Measurements from ENCODE around the gene MAGEA8. TPM values are rescaled to one million over a fixed set of nuclear protein-coding genes. Genes with fewer than 3 reads are reported as not detected.

MAGEA8 gene
- total and polyA plus RNA-seq, 2 donors (not counting 1 experiment from before 2014, with no cell fraction given): not detected

DNA sequence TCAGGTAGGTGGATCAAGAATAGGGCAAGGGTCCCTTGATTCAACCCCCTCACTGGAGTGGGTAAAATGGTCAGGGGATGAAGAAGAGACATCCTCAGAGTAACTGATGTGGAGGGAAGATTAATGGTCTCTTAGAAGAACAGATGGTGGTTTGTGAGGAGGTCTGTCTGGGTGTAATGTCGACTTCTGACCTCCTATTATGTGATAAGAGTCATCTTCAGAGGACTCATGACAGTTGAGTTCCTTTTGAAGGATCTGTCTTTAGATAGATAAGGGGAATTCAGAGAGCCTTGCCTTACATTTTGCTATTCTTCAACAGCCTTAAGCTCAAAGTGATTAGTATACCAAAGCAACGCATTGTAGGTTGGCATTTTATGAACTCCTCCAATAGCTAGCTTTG is 27.1 kb upstream of the MAGEA8 start:
- no peaks in the 10 kb centered on the region for H4K20me1 ChIP-seq (ENCODE audit: control insufficient read depth, insufficient read depth, low read length, poor library complexity, severe bottlenecking)
- H3K4me3 ChIP-seq (ENCODE audit: control extremely low read depth in 1 of 5, extremely low read depth in 1 of 5, insufficient read depth in 1 of 5, low read depth in 2 of 5, low read length in 4 of 5): no peak overlapping the region
- DNase-seq (no peak), ATAC-seq (ENCODE audit: low read depth) (no peak)
- no peak overlapping the region for H3K27ac ChIP-seq (ENCODE audit: low read length in 2 of 2)
- intact Hi-C loops (cut with micrococcal nuclease): no loop called here
- Mint-ChIP-seq H3K4me3 (no peak overlapping the region), H3K4me1 (no peaks in the 10 kb centered on the region), H3K9me3 (ENCODE audit: insufficient read depth) (no peaks in the 10 kb centered on the region), H3K27ac (no peak overlapping the region), H3K27me3 (peaks cover 3% of the 10 kb centered on the region)
- H3K36me3 ChIP-seq (replicated peaks in 1 of 2; ENCODE audit: control extremely low read depth in 1 of 2, control insufficient read depth in 1 of 2, extremely low read depth in 1 of 2, insufficient read depth in 2 of 2, low read length in 1 of 2): no peaks in the 10 kb centered on the region
- no peak overlapping the region for H3K9ac ChIP-seq (ENCODE audit: low read length)
- no CpG with 5 or more reads among the region's 2 CpGs for WGBS (ENCODE audit: insufficient coverage)
- TF ChIP-seq, protein P1, sequence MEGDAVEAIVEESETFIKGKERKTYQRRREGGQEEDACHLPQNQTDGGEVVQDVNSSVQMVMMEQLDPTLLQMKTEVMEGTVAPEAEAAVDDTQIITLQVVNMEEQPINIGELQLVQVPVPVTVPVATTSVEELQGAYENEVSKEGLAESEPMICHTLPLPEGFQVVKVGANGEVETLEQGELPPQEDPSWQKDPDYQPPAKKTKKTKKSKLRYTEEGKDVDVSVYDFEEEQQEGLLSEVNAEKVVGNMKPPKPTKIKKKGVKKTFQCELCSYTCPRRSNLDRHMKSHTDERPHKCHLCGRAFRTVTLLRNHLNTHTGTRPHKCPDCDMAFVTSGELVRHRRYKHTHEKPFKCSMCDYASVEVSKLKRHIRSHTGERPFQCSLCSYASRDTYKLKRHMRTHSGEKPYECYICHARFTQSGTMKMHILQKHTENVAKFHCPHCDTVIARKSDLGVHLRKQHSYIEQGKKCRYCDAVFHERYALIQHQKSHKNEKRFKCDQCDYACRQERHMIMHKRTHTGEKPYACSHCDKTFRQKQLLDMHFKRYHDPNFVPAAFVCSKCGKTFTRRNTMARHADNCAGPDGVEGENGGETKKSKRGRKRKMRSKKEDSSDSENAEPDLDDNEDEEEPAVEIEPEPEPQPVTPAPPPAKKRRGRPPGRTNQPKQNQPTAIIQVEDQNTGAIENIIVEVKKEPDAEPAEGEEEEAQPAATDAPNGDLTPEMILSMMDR (IDR thresholded peaks at IDR 0.05): no peak
- no peak for TF ChIP-seq EZH2 (IDR thresholded peaks at IDR 0.05; ENCODE audit: borderline replicate concordance, insufficient read depth, low read depth, low read length, poor library complexity, severe bottlenecking)
- no peaks in the 10 kb centered on the region for H3K27me3 ChIP-seq (replicated peaks in 1 of 4; ENCODE audit: control extremely low read depth in 1 of 4, control insufficient read depth in 3 of 4, insufficient read depth in 4 of 4, low read length in 3 of 4)
- H2AFZ ChIP-seq (ENCODE audit: insufficient read depth, low read depth, low read length, poor library complexity, severe bottlenecking): no peak overlapping the region
- no peak overlapping the region for H3K4me2 ChIP-seq (replicated peaks; ENCODE audit: low read depth, low read length, poor library complexity, severe bottlenecking)
- H3K4me1 ChIP-seq (ENCODE audit: control insufficient read depth in 2 of 2, insufficient read depth in 2 of 2, low read length in 2 of 2): no peaks in the 10 kb centered on the region
- CTCF ChIA-PET: no interaction called here
- peaks cover 0 to 8% (median 0%) of the 10 kb centered on the region in 3 donors for H3K9me3 ChIP-seq (ENCODE audit: control extremely low read depth in 1 of 3, control insufficient read depth in 2 of 3, insufficient read depth in 1 of 3, low read length in 2 of 3)
- H3K79me2 ChIP-seq (ENCODE audit: control insufficient read depth, insufficient read depth, low read length): no peaks in the 10 kb centered on the region
- POLR2A ChIA-PET: no interaction called here

GRCh38 chrX:149858592-149858991 is 22.4 kb upstream of the MAGEA8 start:
- H2AFZ ChIP-seq (ENCODE audit: insufficient read depth, low read depth, low read length, poor library complexity, severe bottlenecking): no peak overlapping the region
- 97% methylated on average over 6 of the region's 6 CpGs for WGBS (ENCODE audit: insufficient coverage)
- peaks cover 0 to 12% (median 2%) of the 10 kb centered on the region in 3 donors for H3K9me3 ChIP-seq (ENCODE audit: control extremely low read depth in 1 of 3, control insufficient read depth in 2 of 3, insufficient read depth in 1 of 3, low read length in 2 of 3)
- TF ChIP-seq EZH2 (IDR thresholded peaks at IDR 0.05; ENCODE audit: borderline replicate concordance, insufficient read depth, low read depth, low read length, poor library complexity, severe bottlenecking): no peak
- TF ChIP-seq, protein P1 (IDR thresholded peaks at IDR 0.05): no peak
- peaks cover 5% of the 10 kb centered on the region for H3K9me3 Mint-ChIP-seq (ENCODE audit: insufficient read depth)
- no peak overlapping the region for H3K4me3 ChIP-seq (ENCODE audit: control extremely low read depth in 1 of 5, extremely low read depth in 1 of 5, insufficient read depth in 1 of 5, low read depth in 2 of 5, low read length in 4 of 5)
- H3K27me3 Mint-ChIP-seq: peaks cover 3% of the 10 kb centered on the region
- no peak overlapping the region for H3K9ac ChIP-seq (ENCODE audit: low read length)
- H3K79me2 ChIP-seq (ENCODE audit: control insufficient read depth, insufficient read depth, low read length): no peaks in the 10 kb centered on the region
- DNase-seq: no peak
- no peaks in the 10 kb centered on the region for H4K20me1 ChIP-seq (ENCODE audit: control insufficient read depth, insufficient read depth, low read length, poor library complexity, severe bottlenecking)
- H3K4me3 Mint-ChIP-seq: no peak overlapping the region
- ATAC-seq (ENCODE audit: low read depth): no peak
- POLR2A ChIA-PET: no interaction called here
- no peak overlapping the region for H3K27ac ChIP-seq (ENCODE audit: low read length in 2 of 2)
- H3K27ac Mint-ChIP-seq: no peak overlapping the region
- no peak overlapping the region for H3K4me2 ChIP-seq (replicated peaks; ENCODE audit: low read depth, low read length, poor library complexity, severe bottlenecking)
- intact Hi-C loops (cut with micrococcal nuclease): no loop called here
- H3K4me1 ChIP-seq (ENCODE audit: control insufficient read depth in 2 of 2, insufficient read depth in 2 of 2, low read length in 2 of 2): no peaks in the 10 kb centered on the region
- CTCF ChIA-PET: no interaction called here
- no peaks in the 10 kb centered on the region for H3K36me3 ChIP-seq (replicated peaks in 1 of 2; ENCODE audit: control extremely low read depth in 1 of 2, control insufficient read depth in 1 of 2, extremely low read depth in 1 of 2, insufficient read depth in 2 of 2, low read length in 1 of 2)
- H3K27me3 ChIP-seq (replicated peaks in 1 of 4; ENCODE audit: control extremely low read depth in 1 of 4, control insufficient read depth in 3 of 4, insufficient read depth in 4 of 4, low read length in 3 of 4): no peaks in the 10 kb centered on the region
- no peaks in the 10 kb centered on the region for H3K4me1 Mint-ChIP-seq
